ENCODE measurements around the gene WASF2. TPM values are rescaled to one million over a fixed set of nuclear protein-coding genes. Genes with fewer than 3 reads are reported as not detected.

WASF2 gene
- total RNA-seq, 3 donors from 2014 or later, result 131 to 159 (median 134) TPM

GRCh38 chr1:27372022-27372807 lies 117.8 kb downstream of the WASF2 start:
- ATAC-seq (no peak), DNase-seq (no peak)
- H3K4me3 ChIP-seq, result no peak overlapping the region
- intact Hi-C loops (cut with DNase I, micrococcal nuclease), result no loop called here
- peaks cover 4% of the 10 kb centered on the region for H3K4me1 ChIP-seq (ENCODE audit: low read depth)
- H3K9me3 ChIP-seq, result no peaks in the 10 kb centered on the region
- no peaks in the 10 kb centered on the region for H3K36me3 ChIP-seq (ENCODE audit: low read depth)
- TF ChIP-seq CTCF (IDR thresholded peaks at IDR 0.05), result no peak

DNA sequence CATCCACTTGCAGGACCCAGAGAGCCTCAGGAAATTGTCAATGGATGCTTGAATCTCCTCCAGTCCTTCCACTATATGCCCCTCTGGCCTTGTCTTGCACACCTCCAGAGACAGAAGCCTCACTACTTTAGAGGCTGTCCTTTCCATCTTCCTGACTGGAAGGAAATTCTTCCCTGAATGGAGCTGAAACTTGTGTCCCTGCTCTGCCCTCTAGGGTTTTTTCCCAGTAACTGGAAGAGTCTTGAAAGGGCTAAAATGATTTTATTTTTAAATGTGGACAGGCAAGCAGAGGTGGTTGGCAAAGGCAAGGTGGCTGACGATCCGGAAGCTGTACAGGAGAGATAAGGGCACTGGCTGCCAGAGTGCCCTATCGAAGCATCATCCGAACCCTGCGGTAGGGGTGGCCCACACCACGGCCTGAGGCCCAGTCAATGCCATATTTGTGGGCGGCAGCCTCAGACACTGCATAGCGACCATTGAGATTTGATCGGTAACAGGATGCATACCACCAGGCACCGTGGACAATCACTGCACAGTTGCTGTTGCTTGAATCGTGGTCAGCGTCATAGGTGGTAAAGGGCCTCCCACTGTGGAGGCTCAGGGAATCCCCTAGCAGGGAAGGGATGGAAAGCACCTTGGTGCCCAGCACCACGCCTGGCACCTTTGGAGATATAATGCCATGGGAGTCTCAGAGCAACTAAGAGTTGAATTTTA lies 120.9 kb downstream of the WASF2 start:
- no peaks in the 10 kb centered on the region for H3K36me3 ChIP-seq (ENCODE audit: low read depth)
- intact Hi-C loops (cut with DNase I, micrococcal nuclease), result no loop called here
- DNase-seq (no peak), ATAC-seq (no peak)
- no peaks in the 10 kb centered on the region for H3K9me3 ChIP-seq
- H3K4me1 ChIP-seq (ENCODE audit: low read depth), result peaks cover 7% of the 10 kb centered on the region
- H3K4me3 ChIP-seq, result no peak overlapping the region
- TF ChIP-seq CTCF (IDR thresholded peaks at IDR 0.05), result no peak

- DNase-seq (no peak), ATAC-seq (no peak)
- peaks cover 7% of the 10 kb centered on the region for H3K4me1 ChIP-seq (ENCODE audit: low read depth)
- no peak for TF ChIP-seq CTCF (IDR thresholded peaks at IDR 0.05)
- H3K9me3 ChIP-seq, result no peaks in the 10 kb centered on the region
- no peaks in the 10 kb centered on the region for H3K36me3 ChIP-seq (ENCODE audit: low read depth)
- intact Hi-C loops (cut with DNase I, micrococcal nuclease), result no loop called here
- peak overlapping the region; percentile 22 for H3K4me3 ChIP-seq
These were observed 122.8 kb downstream of the WASF2 start for GRCh38 chr1:27367160-27367650.

DNA sequence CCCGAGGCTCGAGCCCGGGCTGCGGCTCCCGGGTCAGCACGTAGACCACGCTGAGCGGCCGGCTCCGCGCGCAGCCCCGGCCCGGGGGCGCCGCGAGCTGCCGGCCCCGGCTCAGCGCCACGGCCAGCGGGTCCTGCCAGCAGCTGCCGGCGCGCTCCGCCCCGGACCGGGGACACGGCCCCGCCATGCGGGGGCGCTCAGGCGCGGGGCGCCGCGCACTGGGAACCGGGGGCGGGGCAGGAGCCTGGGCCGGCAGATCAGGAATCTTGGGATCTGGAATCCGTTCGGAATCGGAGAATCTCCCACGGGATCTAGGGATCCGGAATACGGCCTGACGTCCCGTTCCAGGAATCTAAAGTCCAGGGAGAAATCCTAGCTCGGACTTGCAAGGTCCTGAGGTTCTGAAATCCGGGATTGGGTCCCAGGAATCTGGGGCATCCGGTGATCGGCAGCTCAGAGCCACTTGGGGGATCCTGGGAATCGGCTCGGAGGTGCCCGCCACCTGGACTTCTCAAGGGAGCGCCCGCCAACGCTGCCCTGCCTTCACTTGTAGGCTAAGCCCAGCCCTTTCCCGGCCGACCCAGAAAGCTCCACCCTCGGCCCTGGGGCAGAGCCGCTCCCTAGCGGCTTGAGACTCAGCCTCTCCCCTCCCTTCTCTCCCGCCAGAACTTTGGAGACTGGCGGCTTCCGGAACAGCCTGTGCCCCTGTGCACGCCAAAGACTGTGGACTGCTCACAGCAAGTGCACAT lies 123.4 kb downstream of the WASF2 start, which contains the start of gene MAP3K6:
TSS of gene MAP3K6 (minus strand) at position 551 of the 749 bp plus-strand sequence. CDS start at position 187, 364 bp downstream.
- peak; percentile 82 for ATAC-seq
- Histone ChIP-seq H3K36me3 (ENCODE audit: low read depth) (no peaks in the 10 kb centered on the region), H3K4me1 (ENCODE audit: low read depth) (peaks cover 7% of the 10 kb centered on the region), H3K9me3 (no peaks in the 10 kb centered on the region), H3K4me3 (peak within 1 kb of the TSS; percentile 22)
- peak; percentile 46 for TF ChIP-seq CTCF (IDR thresholded peaks at IDR 0.05)
- intact Hi-C loops (cut with DNase I, micrococcal nuclease), result no loop called here
- DNase-seq, result peak; percentile 89 to 93 (median 90)

- peaks cover 7% of the 10 kb centered on the region for H3K4me1 ChIP-seq (ENCODE audit: low read depth)
- H3K9me3 ChIP-seq, result no peaks in the 10 kb centered on the region
- peak; percentile 86 to 92 (median 90) for DNase-seq
- TF ChIP-seq CTCF (IDR thresholded peaks at IDR 0.05), result no peak
- H3K36me3 ChIP-seq (ENCODE audit: low read depth), result no peaks in the 10 kb centered on the region
- peak; percentile 59 for ATAC-seq
- peak overlapping the region; percentile 22 for H3K4me3 ChIP-seq
- intact Hi-C loops (cut with DNase I, micrococcal nuclease), result no loop called here
These were observed 123.9 kb downstream of the WASF2 start for GRCh38 chr1:27366113-27366410.
